DOHH2 (cell line): Measurements from ENCODE around the gene NDE1.

Source experiments
- H3F3A ChIP-seq: fragments of 200-600 bp; sonication (generic), shearing (Covaris generic); 2 replicates; pipeline ENCODE4 v1.6.0; 2016; ENCODE audit warnings: antibody characterized with exemption, mild to moderate bottlenecking; ENCODE audit not compliant: control insufficient read depth, insufficient read depth
- H3K27ac ChIP-seq: fragments of 200-600 bp; sonication (generic); 2 replicates; pipeline ENCODE4 v1.5.1; 2014; ENCODE audit warnings: low read depth, mild to moderate bottlenecking, low read length, moderate library complexity
- H3K27me3 ChIP-seq: fragments of 200-600 bp; sonication (generic); 2 replicates; pipeline ENCODE4 v1.6.1; 2014; ENCODE audit warnings: mild to moderate bottlenecking, low read length, mixed read lengths; ENCODE audit not compliant: control insufficient read depth
- H3K36me3 ChIP-seq: fragments of 200-600 bp; sonication (generic); 2 replicates; pipeline ENCODE4 v1.6.1; 2014; ENCODE audit warnings: mild to moderate bottlenecking, low read length, moderate library complexity, mixed read lengths; ENCODE audit not compliant: control insufficient read depth
- H3K4me1 ChIP-seq: fragments of 200-600 bp; sonication (generic); 2 replicates; pipeline ENCODE4 v1.6.1; 2014; ENCODE audit warnings: mild to moderate bottlenecking, low read length, mixed read lengths; ENCODE audit not compliant: control insufficient read depth
- H3K4me2 ChIP-seq: fragments of 200-600 bp; sonication (generic); 2 replicates; pipeline ENCODE4 v1.6.0; 2014; ENCODE audit warnings: mild to moderate bottlenecking, low read length, moderate library complexity
- H3K4me3 ChIP-seq: fragments of 200-600 bp; sonication (generic); 2 replicates; pipeline ENCODE4 v1.5.1; 2014; ENCODE audit warnings: mild to moderate bottlenecking, low read length, mixed read lengths
- H3K79me2 ChIP-seq: fragments of 200-600 bp; sonication (generic); 2 replicates; pipeline ENCODE4 v1.6.1; 2014; ENCODE audit warnings: mild to moderate bottlenecking, low read length, mixed read lengths; ENCODE audit not compliant: control insufficient read depth
- H3K9me2 ChIP-seq: fragments of 200-600 bp; sonication (generic); replicated peaks from 2 replicates; pipeline ENCODE4 v1.6.1; 2014; ENCODE audit warnings: mild to moderate bottlenecking, low read length, mixed read lengths; ENCODE audit not compliant: control insufficient read depth
- H3K9me3 ChIP-seq: fragments of 200-600 bp; sonication (generic); 2 replicates; pipeline ENCODE4 v1.6.1; 2014; ENCODE audit warnings: antibody characterized with exemption, low read length, mixed read lengths; ENCODE audit not compliant: control insufficient read depth, insufficient read depth
- H4K20me1 ChIP-seq: fragments of 200-600 bp; sonication (generic); 2 replicates; pipeline ENCODE4 v1.6.0; 2014; ENCODE audit warnings: low read depth, mild to moderate bottlenecking, antibody characterized with exemption, low read length, moderate library complexity; ENCODE audit not compliant: control insufficient read depth, insufficient read depth
- CTCF ChIP-seq: fragments of 200-600 bp; sonication (generic); IDR thresholded peaks from one replicate; pipeline ENCODE4 v1.5.1; 2014; ENCODE audit warnings: antibody characterized with exemption, mild to moderate bottlenecking, low read depth, low read length; ENCODE audit not compliant: poor library complexity, severe bottlenecking
- EZH2phosphoT487 ChIP-seq: fragments of 200-600 bp; sonication (generic); IDR thresholded peaks from 2 replicates; pipeline ENCODE4 v1.6.1; 2017; ENCODE audit warnings: borderline replicate concordance, mild to moderate bottlenecking, antibody characterized with exemption, low read length, moderate library complexity, mixed read lengths

Gene NDE1

GRCh38 chr16:15607700-15608396, 42.2 kb upstream of the NDE1 start:
- Histone ChIP-seq H3K27ac (no peak overlapping the region), H3K27me3 (no peaks in the 10 kb centered on the region), H3K4me2 (no peak overlapping the region)

GRCh38 chr16:15608398-15609285, 41.4 kb upstream of the NDE1 start:
- H3K27ac ChIP-seq, result no peak overlapping the region
- H3K9me2 ChIP-seq, result no peaks in the 10 kb centered on the region
- H3F3A ChIP-seq, result no peaks in the 10 kb centered on the region
- no peak overlapping the region for H3K4me2 ChIP-seq
- TF ChIP-seq CTCF, result no peak
- TF ChIP-seq EZH2phosphoT487, result no peak
- H3K9me3 ChIP-seq, result no peaks in the 10 kb centered on the region
- no peak overlapping the region for H3K4me3 ChIP-seq
- no peaks in the 10 kb centered on the region for H4K20me1 ChIP-seq
- no peaks in the 10 kb centered on the region for H3K27me3 ChIP-seq
- no peaks in the 10 kb centered on the region for H3K79me2 ChIP-seq
- H3K36me3 ChIP-seq, result peaks cover 93% of the 10 kb centered on the region
- no peaks in the 10 kb centered on the region for H3K4me1 ChIP-seq

More at GRCh38 chr16:15607700-15608396, 42.2 kb upstream of the NDE1 start:
- Histone ChIP-seq H3K9me3 (no peaks in the 10 kb centered on the region), H3K4me3 (no peak overlapping the region), H3F3A (no peaks in the 10 kb centered on the region), H3K36me3 (peaks cover 97% of the 10 kb centered on the region), H4K20me1 (no peaks in the 10 kb centered on the region), H3K9me2 (no peaks in the 10 kb centered on the region), H3K4me1 (no peaks in the 10 kb centered on the region), H3K79me2 (no peaks in the 10 kb centered on the region)
- TF ChIP-seq CTCF (no peak), EZH2phosphoT487 (no peak)

- no peaks in the 10 kb centered on the region for H3K4me1 ChIP-seq
- no peaks in the 10 kb centered on the region for H4K20me1 ChIP-seq
- H3K27me3 ChIP-seq, result no peaks in the 10 kb centered on the region
- no peaks in the 10 kb centered on the region for H3K79me2 ChIP-seq
- TF ChIP-seq CTCF (no peak), EZH2phosphoT487 (no peak)
- no peak overlapping the region for H3K4me2 ChIP-seq
- peaks cover 92% of the 10 kb centered on the region for H3K36me3 ChIP-seq
- H3F3A ChIP-seq, result no peaks in the 10 kb centered on the region
- H3K9me2 ChIP-seq, result no peaks in the 10 kb centered on the region
- no peaks in the 10 kb centered on the region for H3K9me3 ChIP-seq
- H3K4me3 ChIP-seq, result no peak overlapping the region
- H3K27ac ChIP-seq, result no peak overlapping the region
Measured at GRCh38 chr16:15609286-15609649, 40.8 kb upstream of the NDE1 start.
